ENCODE results near the gene ALPK1.
"Not testable (repeated sequence)": the region's sequence is repeated elsewhere in the genome, so short reads cannot be mapped to it uniquely, and the experiment has no call there.

ALPK1 gene

GRCh38 chr4:112289407-112290253 lies 7.5 kb upstream of the ALPK1 start:
- H3K36me3 ChIP-seq, result no peaks in the 10 kb centered on the region
- no peak overlapping the region for H3K4me3 ChIP-seq (ENCODE audit: low read depth, low read length)

DNA sequence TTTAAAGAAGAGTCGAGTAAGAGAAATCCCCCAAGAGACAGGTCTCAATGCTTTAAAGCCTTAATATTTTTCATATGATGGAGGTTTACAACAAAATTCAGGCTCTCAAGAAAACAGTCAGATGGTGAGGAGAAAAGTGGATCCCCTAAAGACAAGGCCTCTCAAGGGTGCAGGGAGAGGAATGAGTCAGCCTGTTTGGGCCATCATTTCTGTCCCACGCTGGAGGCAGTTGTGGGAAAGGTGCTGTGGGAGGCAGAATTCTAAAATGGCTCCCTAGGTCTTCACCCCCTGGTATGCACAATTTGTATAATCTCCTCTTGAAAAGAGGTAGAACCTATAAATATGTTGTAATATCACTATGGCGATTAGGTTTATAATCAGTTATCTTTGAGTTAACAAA lies 6.8 kb upstream of the ALPK1 start:
- no peaks in the 10 kb centered on the region for H3K9me3 ChIP-seq
- H3K27me3 ChIP-seq, result no peaks in the 10 kb centered on the region
- H3K4me3 ChIP-seq (ENCODE audit: low read depth, low read length), result no peak overlapping the region
- TF ChIP-seq CTCF (IDR thresholded peaks at IDR 0.05; ENCODE audit: low read depth, low read length), result no peak
- H3K36me3 ChIP-seq, result no peaks in the 10 kb centered on the region
- H3K4me1 ChIP-seq, result no peaks in the 10 kb centered on the region
- no peak for DNase-seq

More at GRCh38 chr4:112289407-112290253, 7.5 kb upstream of the ALPK1 start:
- TF ChIP-seq CTCF (IDR thresholded peaks at IDR 0.05; ENCODE audit: low read depth, low read length), result no peak
- no peaks in the 10 kb centered on the region for H3K4me1 ChIP-seq
- H3K27me3 ChIP-seq, result no peaks in the 10 kb centered on the region
- DNase-seq, result no peak
- H3K9me3 ChIP-seq, result no peaks in the 10 kb centered on the region

DNA sequence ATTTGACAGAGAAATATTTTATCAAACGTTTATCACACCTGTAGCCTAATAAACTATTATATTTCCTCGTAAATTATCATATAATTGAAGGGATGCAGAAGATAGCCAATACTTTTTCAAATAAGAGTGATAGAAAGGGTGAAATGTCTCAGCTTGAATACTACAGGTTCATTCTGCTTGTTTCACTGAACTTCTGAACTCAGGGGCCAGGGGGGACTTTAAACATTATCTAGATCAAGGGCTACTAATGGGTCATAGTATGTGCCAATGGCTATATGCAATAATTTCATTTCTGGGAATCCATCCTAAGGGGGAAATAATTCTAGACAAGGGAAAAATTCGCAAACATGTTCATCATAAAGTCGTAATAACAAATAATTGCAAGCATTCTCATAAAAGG lies 2.6 kb downstream of the ALPK1 start:
- DNase-seq, result no peak
- H3K36me3 ChIP-seq, result no peaks in the 10 kb centered on the region
- H3K4me1 ChIP-seq, result no peaks in the 10 kb centered on the region
- no peak overlapping the region for H3K4me3 ChIP-seq (ENCODE audit: low read depth, low read length)
- no peaks in the 10 kb centered on the region for H3K9me3 ChIP-seq
- peaks cover 28% of the 10 kb centered on the region for H3K27me3 ChIP-seq
- no peak for TF ChIP-seq CTCF (IDR thresholded peaks at IDR 0.05; ENCODE audit: low read depth, low read length)

GRCh38 chr4:112302320-112303274 lies 5.4 kb downstream of the ALPK1 start:
- no peak for TF ChIP-seq CTCF (IDR thresholded peaks at IDR 0.05; ENCODE audit: low read depth, low read length)
- Histone ChIP-seq H3K27me3 (peaks cover 28% of the 10 kb centered on the region), H3K36me3 (no peaks in the 10 kb centered on the region), H3K4me3 (ENCODE audit: low read depth, low read length) (no peak overlapping the region), H3K9me3 (no peaks in the 10 kb centered on the region), H3K4me1 (no peaks in the 10 kb centered on the region)
- no peak for DNase-seq

DNA sequence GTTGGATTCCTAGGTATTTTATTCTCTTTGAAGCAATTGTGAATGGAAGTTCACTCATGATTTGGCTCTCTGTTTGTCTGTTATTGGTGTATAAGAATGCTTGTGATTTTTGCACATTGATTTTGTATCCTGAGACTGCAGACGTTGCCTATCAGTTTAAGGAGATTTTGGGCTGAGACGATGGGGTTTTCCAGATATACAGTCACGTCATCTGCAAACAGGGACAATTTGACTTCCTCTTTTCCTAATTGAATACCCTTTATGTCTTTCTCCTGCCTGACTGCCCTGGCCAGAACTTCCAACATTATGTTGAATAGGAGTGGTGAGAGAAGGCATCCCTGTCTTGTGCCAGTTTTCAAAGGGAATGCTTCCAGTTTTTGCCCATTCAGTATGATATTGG lies 8.3 kb downstream of the ALPK1 start:
- DNase-seq; H3K4me3 ChIP-seq (ENCODE audit: low read depth, low read length); H3K9me3 ChIP-seq; H3K27me3 ChIP-seq; H3K36me3 ChIP-seq; H3K4me1 ChIP-seq: not testable (repeated sequence)

GRCh38 chr4:112309263-112309791 lies 12.2 kb downstream of the ALPK1 start:
- not testable (repeated sequence) for H3K4me3 ChIP-seq (ENCODE audit: low read depth, low read length); H3K9me3 ChIP-seq; H3K27me3 ChIP-seq; H3K36me3 ChIP-seq; H3K4me1 ChIP-seq
- DNase-seq, result peak; percentile 8

All from BE2C (cell line).